Fibroblast of mammary gland (primary cell): ENCODE measurements around the gene DZIP1L.

Source experiments
- DNase-seq: peaks from one replicate; pipeline ENCODE4 v3.0.0-alpha.2; 2010; ENCODE audit warnings: low read depth
- H3K4me3 ChIP-seq: 2 replicates; pipeline ENCODE4 v1.5.1; 2011; ENCODE audit warnings: low read depth, mild to moderate bottlenecking, low read length, moderate library complexity; ENCODE audit not compliant: control insufficient read depth
- CTCF ChIP-seq: conservative IDR thresholded peaks from 2 replicates; pipeline ENCODE4 v1.5.1; 2011; ENCODE audit warnings: low read depth, low read length, inconsistent platforms; ENCODE audit not compliant: control insufficient read depth, insufficient read depth

The DZIP1L gene

DNA sequence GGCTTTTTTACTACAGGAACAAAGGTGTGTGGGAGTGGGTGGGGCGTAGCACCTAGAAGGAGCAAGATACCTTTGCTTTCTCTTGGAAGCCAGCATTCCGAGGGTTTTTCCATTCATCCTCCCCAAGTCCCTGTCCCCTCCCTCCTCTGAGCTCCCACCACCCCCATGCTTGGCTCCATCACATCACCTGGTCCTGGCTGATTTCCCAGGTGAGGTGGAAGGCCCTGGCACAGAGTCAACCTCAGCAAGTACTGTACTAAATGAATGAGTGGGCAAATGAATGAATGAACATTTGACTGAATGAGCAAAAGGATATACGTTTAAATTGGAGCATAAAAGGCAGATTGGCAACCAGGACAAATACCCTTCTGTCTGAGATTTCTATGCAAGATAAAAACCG, 45.4 kb downstream of the DZIP1L start:
- H3K4me3 ChIP-seq = no peak overlapping the region
- TF ChIP-seq CTCF = no peak
- no peak for DNase-seq

DNA sequence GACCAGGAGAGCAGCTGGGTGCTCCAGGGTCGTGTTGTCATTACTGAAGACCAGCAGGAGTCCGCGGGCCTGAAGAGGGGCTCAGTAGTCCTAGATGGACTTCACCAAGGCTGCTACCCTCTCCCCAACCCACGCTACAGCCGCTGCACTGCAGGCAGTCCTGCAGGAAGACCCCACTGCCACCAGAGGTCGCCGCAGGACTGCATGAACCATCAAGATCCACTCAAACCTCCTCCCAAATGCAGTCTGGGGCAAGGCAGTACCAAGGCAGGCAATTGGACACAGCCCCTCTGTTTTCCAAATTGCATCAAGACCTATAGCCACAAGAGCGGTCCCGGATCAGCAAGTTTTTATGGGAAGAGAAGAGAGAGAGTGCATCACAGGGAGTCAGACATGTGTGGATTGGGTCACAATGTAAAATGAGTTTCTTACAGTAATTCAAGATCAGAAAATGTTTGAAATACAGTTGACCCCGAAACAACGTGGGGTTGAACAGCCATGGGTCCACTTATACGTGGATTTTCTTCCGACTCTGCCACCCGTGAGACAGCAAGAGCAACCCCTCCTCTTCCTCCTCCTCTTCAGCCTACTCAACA, 46.7 kb downstream of the DZIP1L start:
- peak; percentile 89 for DNase-seq
- TF ChIP-seq CTCF = peak; percentile 99
- H3K4me3 ChIP-seq = no peak overlapping the region

DNA sequence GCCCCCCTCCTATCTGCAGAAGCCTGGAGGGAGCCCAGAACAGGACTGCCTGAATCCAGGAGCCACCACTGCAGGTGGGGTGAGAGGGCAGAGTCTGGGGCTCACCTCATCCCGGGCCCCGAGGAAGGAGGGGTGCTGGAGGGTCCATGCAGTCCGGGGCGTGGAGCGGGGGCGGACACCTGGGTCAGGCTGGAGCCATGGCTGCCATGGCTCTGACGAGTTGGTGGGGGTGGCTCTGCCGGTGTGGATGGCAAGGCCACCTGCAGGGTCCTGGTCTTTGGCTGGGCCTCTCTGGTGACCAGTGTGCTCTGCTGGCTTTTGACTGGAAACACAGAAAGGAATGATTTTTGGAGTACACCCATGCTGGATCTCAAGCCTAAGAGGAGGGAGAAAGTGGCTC, 47.4 kb downstream of the DZIP1L start:
- no peak for DNase-seq
- no peak overlapping the region for H3K4me3 ChIP-seq
- no peak for TF ChIP-seq CTCF

DNA sequence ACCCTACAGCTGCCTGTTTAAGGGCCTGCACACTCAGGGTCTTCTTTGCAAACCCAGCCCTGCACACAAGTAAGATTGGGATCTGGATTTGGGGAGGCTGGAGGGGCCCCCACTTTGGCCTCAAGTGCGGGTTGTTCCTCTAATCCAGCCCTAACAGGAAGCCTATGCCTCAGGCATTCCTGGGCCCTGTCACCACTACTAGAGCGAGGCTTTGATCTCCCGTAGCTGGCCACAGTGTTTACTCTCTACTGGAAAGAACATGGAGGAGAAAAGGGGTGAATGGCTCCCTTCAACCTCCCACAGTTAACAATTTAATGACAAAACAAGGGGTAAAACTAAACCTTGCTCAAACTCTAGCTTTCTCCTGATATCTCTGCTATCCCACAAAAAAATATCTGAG, 48.4 kb downstream of the DZIP1L start:
- no peak for DNase-seq
- no peak overlapping the region for H3K4me3 ChIP-seq
- no peak for TF ChIP-seq CTCF

DNA sequence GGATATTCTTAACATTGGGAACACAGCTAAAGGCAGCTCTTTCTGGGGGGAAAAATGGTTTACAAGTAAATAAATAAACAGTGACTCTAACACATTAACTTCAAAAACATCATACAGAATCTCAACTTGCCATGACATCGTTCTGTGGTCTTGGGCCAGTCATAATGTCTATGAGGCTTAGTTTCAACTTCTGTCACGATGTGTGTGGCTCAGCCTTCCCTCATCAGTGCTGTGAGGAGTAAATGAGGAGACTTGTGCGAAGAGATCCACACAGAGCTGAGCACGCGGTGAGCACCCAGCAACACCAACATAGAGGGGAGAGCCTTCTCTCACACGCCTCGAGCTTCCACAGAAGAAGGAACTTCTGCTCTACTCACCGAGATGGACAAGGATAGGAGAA, 49.0 kb downstream of the DZIP1L start:
- DNase-seq = no peak
- no peak overlapping the region for H3K4me3 ChIP-seq
- no peak for TF ChIP-seq CTCF

DNA sequence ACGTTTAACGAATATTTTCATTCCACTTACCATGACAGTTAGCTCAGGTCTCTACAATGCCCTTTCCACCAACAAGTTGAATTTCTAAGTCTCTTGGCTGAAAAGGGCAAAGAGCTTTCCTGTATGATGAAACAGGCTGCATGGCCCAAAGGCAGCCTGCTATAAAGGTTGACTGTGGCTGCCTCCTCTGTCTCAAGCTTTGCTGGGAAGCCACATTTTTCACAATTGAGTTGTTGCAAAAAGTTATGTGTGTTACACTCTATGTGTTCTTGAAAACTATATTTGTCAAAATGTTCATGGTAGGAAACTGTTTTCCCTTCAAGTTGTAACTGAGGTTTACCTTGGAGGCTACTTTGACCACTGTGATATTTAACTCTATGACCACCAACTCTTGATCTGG, 49.5 kb downstream of the DZIP1L start:
- no peak for TF ChIP-seq CTCF
- no peak for DNase-seq
- no peak overlapping the region for H3K4me3 ChIP-seq

GRCh38 chr3:138063416-138063815, 52.0 kb downstream of the DZIP1L start:
- no peak overlapping the region for H3K4me3 ChIP-seq
- TF ChIP-seq CTCF = no peak
- no peak for DNase-seq
